ENCODE results near the gene LRRC47.
"Not testable (repeated sequence)": the region's sequence is repeated elsewhere in the genome, so short reads cannot be mapped to it uniquely, and the experiment has no call there.

The LRRC47 gene

DNA sequence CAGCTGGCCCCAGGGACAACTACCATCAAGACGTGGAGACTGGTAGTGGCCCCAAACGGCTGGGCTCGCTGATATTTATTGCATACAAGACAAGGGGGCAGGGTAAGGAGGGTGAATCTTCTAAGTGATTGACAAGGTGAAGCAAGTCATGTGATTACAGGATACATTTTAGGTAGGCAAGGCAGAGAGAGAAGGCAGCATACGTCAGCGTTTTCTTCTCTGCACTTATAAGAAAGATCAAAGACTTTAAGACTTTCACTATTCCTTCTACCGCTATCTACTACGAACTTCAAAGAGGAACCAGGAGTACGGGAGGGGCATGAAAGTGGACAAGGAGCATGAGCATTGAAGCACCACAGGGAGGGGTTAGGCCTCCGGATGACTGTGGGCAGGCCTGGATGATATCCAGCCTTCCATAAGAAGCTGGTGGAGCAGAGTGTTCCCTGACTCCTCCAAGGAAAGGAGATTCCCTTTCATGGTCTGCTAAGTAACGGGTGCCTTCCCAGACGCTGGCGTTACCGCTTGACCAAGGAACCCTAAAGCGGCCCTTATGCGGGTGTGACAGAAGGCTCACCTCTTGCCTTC lies 47.9 kb downstream of the LRRC47 start:
- in situ Hi-C loops (cut with MboI; ENCODE audit: low sequenced_read_pairs) = not testable (repeated sequence)

- in situ Hi-C loops (cut with MboI; ENCODE audit: low sequenced_read_pairs) = no loop called here
Measured at GRCh38 chr1:3747903-3748302, 48.4 kb downstream of the LRRC47 start.

GRCh38 chr1:3747522-3747848 lies 48.8 kb downstream of the LRRC47 start:
- in situ Hi-C loops (cut with MboI; ENCODE audit: low sequenced_read_pairs) = no loop called here

GRCh38 chr1:3746830-3747521 lies 49.3 kb downstream of the LRRC47 start:
- in situ Hi-C loops (cut with MboI; ENCODE audit: low sequenced_read_pairs) = no loop called here

DNA sequence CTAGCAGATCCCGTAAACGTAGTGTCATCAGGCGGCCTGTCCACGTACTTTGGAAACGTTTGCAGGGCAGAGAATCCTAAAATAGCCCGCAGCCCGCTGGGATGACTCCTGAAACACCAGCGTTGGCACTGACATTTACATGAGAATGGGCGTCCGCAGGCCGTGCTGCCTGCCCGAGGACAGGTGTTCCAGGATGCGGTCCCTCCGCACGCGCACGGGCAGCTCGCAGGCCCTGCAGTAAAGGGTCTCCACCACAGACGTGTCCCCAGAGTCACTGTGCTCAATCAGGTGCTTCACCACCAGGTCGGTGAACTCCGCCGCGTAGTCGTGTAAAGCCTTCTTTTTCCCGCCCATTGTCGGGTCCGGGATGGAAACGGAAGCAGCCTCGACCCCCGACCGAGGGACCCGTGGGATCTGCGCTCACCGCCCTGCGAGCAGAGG lies 49.9 kb downstream of the LRRC47 start:
- in situ Hi-C loops (cut with MboI; ENCODE audit: low sequenced_read_pairs) = no loop called here

GRCh38 chr1:3745590-3746381 lies 50.5 kb downstream of the LRRC47 start:
- in situ Hi-C loops (cut with MboI; ENCODE audit: low sequenced_read_pairs) = no loop called here

GRCh38 chr1:3745071-3745470 lies 51.2 kb downstream of the LRRC47 start:
- in situ Hi-C loops (cut with MboI; ENCODE audit: low sequenced_read_pairs) = no loop called here

- in situ Hi-C loops (cut with MboI; ENCODE audit: low sequenced_read_pairs) = no loop called here
Measured at GRCh38 chr1:3744646-3745045, 51.7 kb downstream of the LRRC47 start.

- in situ Hi-C loops (cut with MboI; ENCODE audit: low sequenced_read_pairs) = no loop called here
Measured at GRCh38 chr1:3743826-3744225, 52.5 kb downstream of the LRRC47 start.

DNA sequence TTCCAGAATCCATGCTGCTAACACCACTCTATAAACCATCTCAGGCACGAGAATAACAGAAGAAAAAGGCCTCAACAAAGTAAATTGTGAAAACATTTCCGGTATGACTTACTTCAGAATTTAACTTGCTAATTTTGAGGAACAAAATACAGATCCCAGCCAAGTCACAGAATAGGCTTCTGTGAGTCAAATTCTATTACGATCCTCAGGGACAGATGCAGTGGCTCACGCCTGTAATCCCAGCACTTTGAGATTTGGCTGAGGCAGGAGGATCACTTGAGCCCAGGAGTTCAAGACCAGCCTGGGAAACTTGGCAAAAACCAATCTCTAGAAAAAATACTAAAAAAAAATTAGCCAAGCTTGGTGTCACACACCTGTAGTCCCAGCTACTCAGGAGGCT lies 52.9 kb downstream of the LRRC47 start:
- in situ Hi-C loops (cut with MboI; ENCODE audit: low sequenced_read_pairs) = no loop called here

DNA sequence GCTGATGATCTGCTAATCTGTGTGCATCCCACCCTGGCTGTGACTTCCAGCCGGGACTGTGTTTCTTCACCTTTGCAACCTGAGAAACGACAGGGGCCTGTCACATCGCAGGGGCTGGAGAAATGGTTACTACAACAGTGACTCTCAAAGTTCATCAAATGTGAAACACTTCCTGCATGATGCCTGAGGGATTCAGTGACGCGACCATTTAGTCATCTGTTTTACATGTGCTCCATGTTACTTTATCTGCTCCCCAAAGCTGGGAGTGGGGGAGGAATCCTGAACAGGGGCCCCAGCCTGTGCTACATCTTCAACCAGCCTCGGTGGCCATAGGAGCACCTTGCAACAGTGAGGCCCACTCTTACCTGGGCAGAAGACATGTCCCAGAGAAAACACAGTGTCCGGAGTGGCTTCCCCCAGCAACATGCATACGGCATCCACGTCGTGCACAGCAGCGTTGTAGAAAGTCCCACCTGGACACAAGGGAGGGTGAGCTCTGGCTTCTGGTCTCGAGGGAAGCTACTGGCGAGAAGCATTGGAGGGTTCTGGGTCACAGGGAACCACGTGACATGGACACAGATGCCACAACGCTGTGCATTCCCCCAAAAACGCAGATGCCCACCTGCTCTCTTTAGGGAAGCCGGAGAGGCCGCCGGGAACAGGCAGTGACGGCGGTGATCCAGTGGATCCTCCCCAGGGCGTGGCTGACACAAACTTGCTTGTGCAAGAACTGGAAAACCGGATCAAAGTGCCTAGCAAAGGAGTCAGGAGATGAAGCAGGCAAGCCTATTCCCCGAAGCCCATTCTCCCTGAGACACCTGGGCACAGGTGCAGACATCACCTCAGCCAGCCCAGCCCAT lies 53.6 kb downstream of the LRRC47 start:
- in situ Hi-C loops (cut with MboI; ENCODE audit: low sequenced_read_pairs) = no loop called here

DNA sequence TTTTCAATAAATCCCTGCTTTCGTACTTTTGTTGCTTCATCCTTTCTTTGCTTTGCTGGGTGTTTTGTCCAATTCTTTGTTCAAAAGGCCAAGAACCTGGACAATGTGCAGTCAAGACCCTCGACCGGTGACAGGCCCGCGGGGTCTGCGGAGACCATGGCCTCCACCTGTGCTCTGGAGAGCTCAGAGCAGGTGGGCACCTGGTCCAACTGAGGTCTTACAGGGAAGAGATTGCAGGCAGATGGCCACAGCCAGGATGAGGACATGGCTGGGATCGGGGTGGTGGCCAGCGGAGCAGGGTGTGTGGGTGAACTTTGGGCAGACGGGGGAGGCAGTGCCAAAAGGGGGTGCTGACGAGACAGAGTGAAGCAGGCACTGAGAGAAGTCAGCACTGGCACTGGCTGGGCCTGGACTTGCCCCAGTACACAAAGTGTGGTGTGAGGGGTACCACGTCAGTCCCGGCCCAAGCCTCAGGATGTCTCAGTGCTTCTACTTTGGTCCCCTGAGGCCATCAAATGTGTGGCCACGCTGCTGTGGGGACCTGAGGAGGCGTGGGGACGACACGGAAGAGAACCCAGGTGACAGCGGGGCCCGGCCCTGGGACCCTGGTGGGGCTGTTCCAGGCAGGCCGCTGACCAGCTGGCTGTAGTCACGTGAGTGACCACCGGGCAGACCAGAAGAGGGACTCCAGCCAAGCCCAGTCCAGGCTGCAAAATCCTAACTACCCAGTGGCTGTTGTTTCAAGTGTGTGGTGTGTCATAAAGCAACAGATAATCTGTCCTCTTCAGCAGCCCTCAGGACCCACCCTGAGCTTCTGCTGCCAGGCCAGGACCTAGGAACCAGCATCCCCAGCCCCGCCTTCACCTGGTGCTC lies 54.5 kb downstream of the LRRC47 start:
- in situ Hi-C loops (cut with MboI; ENCODE audit: low sequenced_read_pairs) = no loop called here

DNA sequence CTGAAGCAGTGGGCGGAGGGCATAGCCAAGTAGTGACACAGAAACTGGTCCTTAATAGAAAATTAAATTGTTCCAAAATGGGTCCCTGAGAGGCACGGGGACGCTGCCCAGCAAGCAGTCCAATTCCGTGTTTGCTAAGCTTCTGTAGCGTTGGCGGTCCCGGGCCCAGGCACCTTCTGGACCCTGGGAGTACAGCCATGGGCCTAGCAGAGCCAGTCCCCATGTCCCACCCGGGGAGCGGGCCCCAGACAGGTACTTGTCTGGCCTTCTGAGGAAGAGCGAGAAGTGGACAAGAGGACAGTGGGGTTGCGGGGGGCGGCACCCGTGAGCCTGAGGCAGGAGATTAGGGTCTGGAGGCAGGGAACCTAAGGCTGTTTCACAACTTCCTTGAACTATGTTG lies 55.5 kb downstream of the LRRC47 start:
- in situ Hi-C loops (cut with MboI; ENCODE audit: low sequenced_read_pairs) = no loop called here

GRCh38 chr1:3740042-3740441 lies 56.3 kb downstream of the LRRC47 start:
- in situ Hi-C loops (cut with MboI; ENCODE audit: low sequenced_read_pairs) = no loop called here

GRCh38 chr1:3738943-3739342 lies 57.4 kb downstream of the LRRC47 start:
- in situ Hi-C loops (cut with MboI; ENCODE audit: low sequenced_read_pairs) = no loop called here

GRCh38 chr1:3736708-3737107 lies 59.6 kb downstream of the LRRC47 start:
- in situ Hi-C loops (cut with MboI; ENCODE audit: low sequenced_read_pairs) = no loop called here

GRCh38 chr1:3736131-3736561 lies 60.2 kb downstream of the LRRC47 start:
- in situ Hi-C loops (cut with MboI; ENCODE audit: low sequenced_read_pairs) = no loop called here

- in situ Hi-C loops (cut with MboI; ENCODE audit: low sequenced_read_pairs) = no loop called here
Measured at GRCh38 chr1:3735688-3736087, 60.6 kb downstream of the LRRC47 start.

DNA sequence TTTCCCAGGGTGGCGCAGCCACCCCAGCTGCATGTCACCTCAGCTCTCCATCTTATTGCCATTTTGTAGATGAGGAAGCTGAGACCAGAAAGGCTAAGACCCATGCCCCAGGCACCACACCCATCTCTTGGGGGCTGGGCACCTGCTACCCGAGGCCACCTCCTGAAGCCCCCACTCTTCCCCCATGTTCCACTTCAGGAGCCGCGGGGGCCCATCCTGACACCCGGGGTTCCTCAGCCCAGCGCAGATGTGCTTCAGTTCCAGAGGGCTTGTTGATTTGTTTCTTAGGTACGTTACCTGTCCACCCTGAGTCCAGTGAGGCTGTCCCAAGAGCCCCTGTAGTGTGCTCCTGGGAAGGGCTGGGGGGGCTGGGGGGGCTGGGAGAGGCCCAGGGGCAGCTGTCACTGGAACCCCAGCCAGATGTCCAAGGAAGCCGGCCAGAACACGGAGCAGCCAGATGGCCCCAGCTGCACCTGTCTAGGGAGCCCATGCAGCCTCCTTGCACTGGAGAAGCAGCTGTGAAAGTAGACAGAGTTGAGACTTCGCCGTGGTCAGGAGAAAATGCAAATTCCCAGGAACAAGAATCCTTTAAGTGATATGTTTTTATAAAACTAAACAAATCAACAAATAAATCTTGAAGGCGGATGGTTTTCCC lies 61.1 kb downstream of the LRRC47 start:
- in situ Hi-C loops (cut with MboI; ENCODE audit: low sequenced_read_pairs) = no loop called here

- in situ Hi-C loops (cut with MboI; ENCODE audit: low sequenced_read_pairs) = no loop called here
Measured at GRCh38 chr1:3734602-3735001, 61.7 kb downstream of the LRRC47 start.
